Natural killer cell (primary cell): ENCODE results near the gene ABCA9. TPM values are rescaled to one million over a fixed set of nuclear protein-coding genes. Genes with fewer than 3 reads are reported as not detected.
A peak's percentile ranks its signal among the peaks of the same experiment; 100 is the strongest.
"Not testable (repeated sequence)": the region's sequence is repeated elsewhere in the genome, so short reads cannot be mapped to it uniquely, and the experiment has no call there.

Source experiments
- ATAC-seq, 3 donors: fragments of 150-1000 bp in 2 of 3; fragments of 200-7000 bp in 1 of 3; cut with Tn5 transposase; 1 replicate in 1 of 3; 2 replicates in 2 of 3; pipeline ENCODE4 v1.10.0; 2021; ENCODE audit warnings: mild to moderate bottlenecking in 2 of 3, moderate library complexity in 2 of 3
- DNase-seq, 2 donors: peaks; one replicate each; pipeline versions ENCODE4 v3.0.0 to v3.0.0-alpha.2; 2013 to 2021; ENCODE audit warnings: mixed read lengths in 1 of 2
- H3K27ac ChIP-seq: one replicate; pipeline ENCODE4 v1.5.1; 2013; ENCODE audit warnings: mild to moderate bottlenecking, low read length
- H3K27me3 ChIP-seq: one replicate; pipeline ENCODE4 v1.6.1; 2013; ENCODE audit warnings: low read length; ENCODE audit not compliant: control insufficient read depth, insufficient read depth
- H3K36me3 ChIP-seq: one replicate; pipeline ENCODE4 v1.6.1; 2013; ENCODE audit warnings: low read length; ENCODE audit not compliant: control insufficient read depth, insufficient read depth
- H3K4me1 ChIP-seq: one replicate; pipeline ENCODE4 v1.6.1; 2013; ENCODE audit warnings: low read length; ENCODE audit not compliant: control insufficient read depth, insufficient read depth
- H3K4me3 ChIP-seq: one replicate; pipeline ENCODE4 v1.5.1; 2013; ENCODE audit warnings: low read length
- H3K9me3 ChIP-seq: one replicate; pipeline ENCODE4 v1.6.1; 2013; ENCODE audit warnings: low read length; ENCODE audit not compliant: control insufficient read depth, insufficient read depth
- H3K27ac Mint-ChIP-seq, 2 donors: one replicate each; pipeline ENCODE4 v1.8.0; 2022; ENCODE audit warnings: mild to moderate bottlenecking in 2 of 2, mixed read lengths in 2 of 2, moderate library complexity in 1 of 2
- H3K27me3 Mint-ChIP-seq, 2 donors: one replicate each; pipeline ENCODE4 v1.8.0; 2022; ENCODE audit warnings: low read depth in 2 of 2, mixed read lengths in 2 of 2
- H3K36me3 Mint-ChIP-seq: one replicate; pipeline ENCODE4 v1.8.0; 2022; ENCODE audit warnings: mixed read lengths
- H3K4me1 Mint-ChIP-seq, 2 donors: one replicate each; pipeline ENCODE4 v1.8.0; 2022; ENCODE audit warnings: mixed read lengths in 2 of 2
- H3K4me3 Mint-ChIP-seq: one replicate; pipeline ENCODE4 v1.8.0; 2022; ENCODE audit warnings: mild to moderate bottlenecking, moderate library complexity, mixed read lengths
- H3K9me3 Mint-ChIP-seq, 2 donors: one replicate each; pipeline ENCODE4 v1.8.0; 2022; ENCODE audit warnings: mixed read lengths in 2 of 2
- CTCF ChIP-seq: fragments of 200-600 bp; IDR thresholded peaks from one replicate; pipeline ENCODE4 v1.8.0; 2022; ENCODE audit warnings: antibody characterized with exemption
- whole genome bisulfite sequencing: methylation state at CpG from one replicate; pipeline ENCODE4 v1.1.7; 2013; ENCODE audit warnings: missing lambda C conversion rate; ENCODE audit not compliant: insufficient coverage; 5-methylcytosine and 5-hydroxymethylcytosine counted together
- intact Hi-C: fragments of 100-400 bp; cut with micrococcal nuclease; formaldehyde crosslinking; loops from one replicate; pipeline ENCODE4 v1.14.2; 2022
- total RNA-seq, 4 donors: library from RNA; stranded (reverse); fragments of 120-200 nt in 1 of 4; gene quantifications; one replicate each; pipeline versions ENCODE4 v1.2.3 to v1.2.4, GENCODE V29; 2013 to 2022

Gene ABCA9
- total RNA-seq, 3 donors from 2014 or later (not counting 1 experiment from before 2014, with no cell fraction given), result 0.05 to 1.2 (median 0.63) TPM

- ATAC-seq, H3K36me3 ChIP-seq, H3K27ac ChIP-seq, H3K4me3 ChIP-seq, H3K27me3 Mint-ChIP-seq, H3K27me3 ChIP-seq, H3K4me3 Mint-ChIP-seq, H3K27ac Mint-ChIP-seq, intact Hi-C loops, DNase-seq: not testable (repeated sequence)
- H3K4me1 ChIP-seq, result peaks cover 13% of the 10 kb centered on the region
- Mint-ChIP-seq H3K4me1 (peaks cover 30 to 35% of the 10 kb centered on the region in 2 donors), H3K36me3 (peaks cover 56% of the 10 kb centered on the region), H3K9me3 (peaks cover 14 to 25% of the 10 kb centered on the region in 2 donors)
- 96% methylated on average over 1 of the region's 1 CpG for WGBS
- peaks cover 10% of the 10 kb centered on the region for H3K9me3 ChIP-seq
These were observed 12.1 kb upstream of the ABCA9 start for GRCh38 chr17:69072803-69073256.

GRCh38 chr17:69071233-69071586 lies 10.5 kb upstream of the ABCA9 start:
- H3K4me3 Mint-ChIP-seq, result peak overlapping the region; percentile 72
- Histone ChIP-seq H3K9me3 (peaks cover 10% of the 10 kb centered on the region), H3K27ac (peak overlapping the region; percentile 65), H3K4me1 (peaks cover 15% of the 10 kb centered on the region)
- H3K4me3 ChIP-seq, H3K27me3 Mint-ChIP-seq, DNase-seq, H3K27me3 ChIP-seq, intact Hi-C loops, H3K36me3 ChIP-seq: not testable (repeated sequence)
- peaks cover 40 to 48% of the 10 kb centered on the region in 2 donors for H3K4me1 Mint-ChIP-seq
- peaks cover 45% of the 10 kb centered on the region for H3K36me3 Mint-ChIP-seq
- peak in 1 of 3 donors; percentile 10 for ATAC-seq
- WGBS, result 97% methylated on average over 4 of the region's 4 CpGs
- peak overlapping the region; percentile 86 to 92 for H3K27ac Mint-ChIP-seq
- peaks cover 14 to 18% of the 10 kb centered on the region in 2 donors for H3K9me3 Mint-ChIP-seq

GRCh38 chr17:69070378-69071232 lies 9.9 kb upstream of the ABCA9 start:
- ATAC-seq, result peak; percentile 50 to 88 (median 70)
- Mint-ChIP-seq H3K9me3 (peaks cover 14 to 18% of the 10 kb centered on the region in 2 donors), H3K4me3 (peak overlapping the region; percentile 72), H3K36me3 (peaks cover 41% of the 10 kb centered on the region), H3K4me1 (peaks cover 46 to 54% of the 10 kb centered on the region in 2 donors), H3K27ac (peak overlapping the region; percentile 86 to 92)
- 45% methylated on average over 12 of the region's 12 CpGs for WGBS
- peak; percentile 21 to 28 for DNase-seq
- H3K36me3 ChIP-seq, H3K4me3 ChIP-seq, H3K27me3 ChIP-seq, H3K27me3 Mint-ChIP-seq, intact Hi-C loops: not testable (repeated sequence)
- H3K9me3 ChIP-seq, result peaks cover 10% of the 10 kb centered on the region
- H3K4me1 ChIP-seq, result peaks cover 15% of the 10 kb centered on the region
- H3K27ac ChIP-seq, result peak overlapping the region; percentile 65

- peaks cover 13 to 14% of the 10 kb centered on the region in 2 donors for H3K9me3 Mint-ChIP-seq
- ATAC-seq, result no peak
- Histone ChIP-seq H3K9me3 (peaks cover 10% of the 10 kb centered on the region), H3K4me3 (no peak overlapping the region), H3K36me3 (no peaks in the 10 kb centered on the region), H3K4me1 (peaks cover 15% of the 10 kb centered on the region), H3K27ac (no peak overlapping the region), H3K27me3 (no peaks in the 10 kb centered on the region)
- H3K27ac Mint-ChIP-seq, result peak overlapping the region in 1 of 2 donors; percentile 27
- no peaks in the 10 kb centered on the region for H3K27me3 Mint-ChIP-seq
- no peak for DNase-seq
- WGBS, result 97% methylated on average over 5 of the region's 5 CpGs
- peaks cover 30% of the 10 kb centered on the region for H3K36me3 Mint-ChIP-seq
- peaks cover 56 to 67% of the 10 kb centered on the region in 2 donors for H3K4me1 Mint-ChIP-seq
- no peak for TF ChIP-seq CTCF
- intact Hi-C loops, result no loop called here
- no peak overlapping the region for H3K4me3 Mint-ChIP-seq
These were observed 8.6 kb upstream of the ABCA9 start for GRCh38 chr17:69069226-69069750.
